ENCODE results near the gene SOX18. TPM values are rescaled to one million over a fixed set of nuclear protein-coding genes. Genes with fewer than 3 reads are reported as not detected.
A peak's percentile ranks its signal among the peaks of the same experiment; 100 is the strongest.

The SOX18 gene
- total RNA-seq, 1 donor from 2014 or later: 0.84 TPM

DNA sequence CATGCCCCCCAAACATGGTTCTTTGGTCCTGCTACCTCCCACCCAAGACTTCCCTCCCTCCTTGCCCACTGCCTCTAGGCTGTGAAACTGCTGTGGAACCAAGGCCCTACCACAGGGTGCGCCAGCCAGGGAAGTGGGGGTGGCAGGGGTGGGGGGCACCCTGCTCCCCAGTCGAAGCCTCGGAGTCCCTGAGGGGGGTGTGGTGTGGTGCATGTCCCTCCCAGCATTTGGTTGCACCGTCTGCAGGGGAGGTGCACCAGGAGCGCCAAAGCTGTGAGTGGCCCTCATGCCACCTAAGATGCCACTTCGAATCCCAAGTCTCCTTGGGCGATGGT, 28.1 kb upstream of the SOX18 start:
- H3K4me1 Mint-ChIP-seq: peaks cover 20% of the 10 kb centered on the region
- intact Hi-C loops (cut with micrococcal nuclease): loop anchor here (5.0 kb wide), 1 partner anchor 555 kb away; the partner anchor contains the start of gene PPDPF
- peak overlapping the region; percentile 90 for H3K27ac Mint-ChIP-seq

DNA sequence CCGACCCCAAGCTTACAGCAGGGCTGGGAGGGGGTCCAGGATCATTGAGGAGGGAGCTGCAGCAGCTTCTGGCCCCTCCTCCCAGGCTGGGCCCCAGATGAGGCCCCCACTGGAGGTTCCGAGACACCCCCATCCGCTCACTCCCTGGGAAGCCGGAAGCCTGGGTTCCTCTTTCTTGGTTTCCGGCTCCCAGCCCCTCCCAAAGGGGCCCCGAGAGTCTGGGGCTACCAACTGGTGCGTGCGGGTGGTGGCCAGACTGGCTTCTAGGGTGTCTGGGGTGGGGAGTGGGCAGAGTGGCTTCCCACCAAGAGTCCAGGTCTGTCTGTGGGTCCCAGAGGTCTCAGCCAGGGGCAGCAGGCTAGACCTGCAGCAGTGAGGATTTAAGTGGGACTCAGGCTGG, 27.7 kb upstream of the SOX18 start:
- DNase-seq: peak; percentile 86
- Mint-ChIP-seq H3K9me3 (no peaks in the 10 kb centered on the region), H3K27ac (peak overlapping the region; percentile 90), H3K4me3 (peak overlapping the region; percentile 95), H3K4me1 (peaks cover 17% of the 10 kb centered on the region), H3K27me3 (peaks cover 5% of the 10 kb centered on the region), H3K36me3 (ENCODE audit: low read depth) (peaks cover 22% of the 10 kb centered on the region)
- intact Hi-C loops (cut with micrococcal nuclease): loop anchor here (5.0 kb wide), 1 partner anchor 555 kb away; the partner anchor contains the start of gene PPDPF

More for the DNA sequence above, 28.1 kb upstream of the SOX18 start:
- H3K36me3 Mint-ChIP-seq (ENCODE audit: low read depth): peaks cover 18% of the 10 kb centered on the region
- H3K27me3 Mint-ChIP-seq: peaks cover 7% of the 10 kb centered on the region
- peak overlapping the region; percentile 95 for H3K4me3 Mint-ChIP-seq
- no peak for DNase-seq
- no peaks in the 10 kb centered on the region for H3K9me3 Mint-ChIP-seq

DNA sequence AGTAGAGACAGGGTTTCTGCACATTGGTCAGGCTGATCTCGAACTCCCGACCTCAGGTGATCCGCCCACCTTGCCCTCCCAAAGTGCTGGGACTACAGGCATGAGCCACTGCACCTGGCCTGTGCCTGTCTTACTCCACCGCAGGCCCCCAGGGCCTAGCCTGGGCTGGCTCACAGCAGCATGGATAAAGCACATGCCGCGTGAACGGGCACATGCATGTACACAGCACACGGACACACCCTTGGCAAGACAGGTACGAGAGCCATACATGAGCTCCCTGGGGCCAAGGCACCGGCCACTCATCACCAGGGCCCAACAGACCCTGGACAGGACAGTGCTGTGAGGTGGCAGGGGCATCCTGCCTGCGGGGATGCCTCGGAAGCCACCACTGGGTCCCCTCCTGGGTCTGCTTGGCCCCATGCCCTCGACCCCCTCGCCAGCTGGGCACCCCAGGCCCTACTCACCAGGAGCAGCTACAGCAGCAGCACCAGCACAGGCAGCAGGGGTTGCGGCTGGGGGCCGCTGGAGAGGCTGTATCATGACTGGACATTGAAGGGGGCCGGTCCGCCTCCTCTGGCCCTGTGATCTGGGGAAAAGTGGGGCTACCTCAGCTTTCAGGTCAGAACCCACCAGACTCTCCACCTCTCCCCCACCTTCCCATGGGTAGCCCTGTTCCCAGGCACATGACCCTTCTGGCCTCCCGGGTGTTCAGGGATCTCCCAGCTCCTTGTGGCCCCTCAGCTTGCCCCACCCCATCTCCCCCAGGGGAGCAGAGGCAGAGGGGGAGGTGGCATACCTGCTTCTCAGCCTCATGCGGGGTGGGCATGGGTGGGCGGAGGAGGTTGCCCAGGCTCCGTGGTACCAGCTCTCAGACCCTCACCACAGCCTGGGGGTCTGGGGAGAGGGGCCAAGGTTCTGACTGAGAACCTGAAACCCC, 26.9 kb upstream of the SOX18 start:
- no peaks in the 10 kb centered on the region for H3K9me3 Mint-ChIP-seq
- no peak for DNase-seq
- intact Hi-C loops (cut with micrococcal nuclease): loop anchor here (5.0 kb wide), 1 partner anchor 554 kb away; the partner anchor contains the start of gene PPDPF
- H3K27me3 Mint-ChIP-seq: no peaks in the 10 kb centered on the region
- H3K27ac Mint-ChIP-seq: no peak overlapping the region
- peak overlapping the region; percentile 95 for H3K4me3 Mint-ChIP-seq
- H3K36me3 Mint-ChIP-seq (ENCODE audit: low read depth): peaks cover 23% of the 10 kb centered on the region
- peaks cover 14% of the 10 kb centered on the region for H3K4me1 Mint-ChIP-seq

DNA sequence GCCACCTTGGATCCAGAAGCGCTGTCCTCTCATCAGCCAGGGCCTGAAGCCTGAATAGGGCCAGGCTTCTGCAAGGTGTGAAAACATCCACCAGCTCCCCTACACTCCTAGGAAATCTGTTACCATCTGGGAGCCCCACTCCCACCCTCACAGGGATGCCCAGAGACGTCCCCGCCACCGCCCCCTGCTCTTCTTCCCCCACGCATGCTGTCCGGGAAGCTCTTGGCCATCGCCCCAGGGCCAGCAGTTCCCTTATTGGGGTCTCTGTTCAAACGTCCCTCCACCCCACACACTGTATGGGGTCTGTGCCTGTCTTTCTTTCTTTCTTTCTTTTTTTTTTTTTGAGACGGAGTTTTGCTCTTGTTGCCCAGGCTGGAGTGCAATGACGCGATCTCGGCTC, 26.1 kb upstream of the SOX18 start:
- Mint-ChIP-seq H3K9me3 (no peaks in the 10 kb centered on the region), H3K27me3 (no peaks in the 10 kb centered on the region), H3K4me1 (peaks cover 12% of the 10 kb centered on the region), H3K36me3 (ENCODE audit: low read depth) (peaks cover 23% of the 10 kb centered on the region), H3K27ac (peak overlapping the region; percentile 41), H3K4me3 (no peak overlapping the region)
- DNase-seq: no peak
- intact Hi-C loops (cut with micrococcal nuclease): loop anchor here (5.0 kb wide), 1 partner anchor 553 kb away; the partner anchor contains the start of gene PPDPF

DNA sequence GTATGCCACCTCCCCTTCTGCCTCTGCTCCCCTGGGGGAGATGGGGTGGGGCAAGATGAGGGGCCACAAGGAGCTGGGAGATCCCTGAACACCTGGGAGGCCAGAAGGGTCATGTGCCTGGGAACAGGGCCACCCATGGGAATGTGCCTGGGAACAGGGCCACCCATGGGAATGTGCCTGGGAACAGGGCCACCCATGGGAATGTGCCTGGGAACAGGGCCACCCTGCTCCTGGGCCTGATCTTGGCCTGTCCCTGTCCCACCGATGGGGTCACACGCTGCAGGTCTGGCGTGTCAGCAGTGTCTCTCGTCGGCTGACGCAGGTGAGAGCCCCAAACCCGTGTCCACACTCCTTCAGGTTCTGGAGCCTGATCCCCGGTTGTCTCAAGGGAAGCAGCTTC, 25.5 kb upstream of the SOX18 start:
- intact Hi-C loops (cut with micrococcal nuclease): loop anchor here (5.0 kb wide), 1 partner anchor 553 kb away; the partner anchor contains the start of gene PPDPF
- H3K4me3 Mint-ChIP-seq: no peak overlapping the region

DNA sequence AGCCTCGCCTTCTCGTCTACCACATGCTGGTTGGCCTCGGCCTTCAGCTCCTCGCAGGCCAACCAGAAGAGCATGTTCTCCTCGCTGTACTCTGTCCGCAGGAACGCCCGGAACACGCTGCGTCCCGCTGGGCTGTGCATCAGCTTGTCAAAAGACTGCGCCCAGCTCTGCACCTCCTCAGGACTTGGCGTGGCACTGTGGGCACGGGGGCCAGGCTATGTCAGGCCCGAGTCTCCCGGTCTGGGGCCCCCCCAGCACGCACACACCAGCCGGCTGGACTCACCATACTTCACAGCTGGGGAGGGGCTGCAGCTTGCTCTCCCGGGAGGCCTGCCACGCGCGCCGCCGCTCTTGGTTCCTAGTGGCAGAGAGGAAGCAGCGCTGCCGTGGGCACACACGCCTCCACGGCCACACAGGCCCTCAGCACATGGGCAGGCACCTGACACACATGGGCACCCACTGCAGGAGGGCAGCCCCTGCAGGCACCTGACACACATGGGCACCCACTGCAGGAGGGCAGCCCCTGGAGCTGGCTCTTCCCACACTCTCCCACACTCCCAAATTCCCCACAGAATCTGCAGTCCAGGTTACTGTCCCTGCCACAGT, 24.8 kb upstream of the SOX18 start:
- Mint-ChIP-seq H3K36me3 (ENCODE audit: low read depth) (peaks cover 23% of the 10 kb centered on the region), H3K4me1 (peaks cover 8% of the 10 kb centered on the region), H3K27ac (no peak overlapping the region), H3K4me3 (no peak overlapping the region), H3K27me3 (no peaks in the 10 kb centered on the region), H3K9me3 (no peaks in the 10 kb centered on the region)
- intact Hi-C loops (cut with micrococcal nuclease): no loop called here
- no peak for DNase-seq

More for the DNA sequence above, 25.5 kb upstream of the SOX18 start:
- DNase-seq: no peak
- Mint-ChIP-seq H3K36me3 (ENCODE audit: low read depth) (peaks cover 23% of the 10 kb centered on the region), H3K4me1 (peaks cover 8% of the 10 kb centered on the region), H3K27ac (peak overlapping the region; percentile 41), H3K27me3 (no peaks in the 10 kb centered on the region), H3K9me3 (no peaks in the 10 kb centered on the region)

DNA sequence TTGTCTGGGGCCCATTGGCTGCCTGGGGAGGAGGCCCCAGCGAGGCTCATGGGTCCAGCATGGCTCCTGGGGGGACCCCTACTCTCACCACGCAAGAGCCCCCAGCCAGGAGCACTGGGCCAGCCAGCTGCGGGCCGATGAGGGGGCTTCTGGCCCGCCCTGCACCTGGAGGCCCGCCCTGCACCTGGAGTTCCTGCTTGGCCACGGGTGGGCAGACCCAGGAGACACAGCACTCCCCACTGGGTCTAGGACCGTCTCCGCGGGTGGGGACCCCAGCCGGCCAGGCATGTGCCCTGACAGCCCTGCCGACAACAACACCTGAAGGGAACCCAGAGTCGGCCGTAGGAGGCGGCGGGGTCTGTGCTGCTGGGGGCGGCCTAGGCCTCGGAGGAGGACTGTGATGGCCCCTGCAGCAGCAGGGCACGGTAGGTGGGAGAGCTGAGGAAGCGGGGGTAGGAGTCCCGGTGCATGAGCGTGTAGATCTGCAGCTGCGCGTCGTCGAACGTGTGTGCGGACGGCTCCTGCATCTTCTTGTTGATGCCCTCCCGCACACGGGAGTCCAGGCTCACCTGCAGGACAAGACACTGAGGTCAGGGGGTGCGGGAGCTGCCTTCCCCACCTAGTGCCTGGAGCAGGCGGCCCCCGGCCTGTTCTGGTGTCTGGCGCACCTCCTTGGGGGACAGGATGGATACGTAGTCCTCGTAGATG, 24.2 kb upstream of the SOX18 start:
- intact Hi-C loops (cut with micrococcal nuclease): no loop called here
- Mint-ChIP-seq H3K4me3 (no peak overlapping the region), H3K27me3 (no peaks in the 10 kb centered on the region), H3K27ac (no peak overlapping the region), H3K4me1 (peaks cover 5% of the 10 kb centered on the region), H3K9me3 (no peaks in the 10 kb centered on the region), H3K36me3 (ENCODE audit: low read depth) (peaks cover 21% of the 10 kb centered on the region)
- DNase-seq: no peak

DNA sequence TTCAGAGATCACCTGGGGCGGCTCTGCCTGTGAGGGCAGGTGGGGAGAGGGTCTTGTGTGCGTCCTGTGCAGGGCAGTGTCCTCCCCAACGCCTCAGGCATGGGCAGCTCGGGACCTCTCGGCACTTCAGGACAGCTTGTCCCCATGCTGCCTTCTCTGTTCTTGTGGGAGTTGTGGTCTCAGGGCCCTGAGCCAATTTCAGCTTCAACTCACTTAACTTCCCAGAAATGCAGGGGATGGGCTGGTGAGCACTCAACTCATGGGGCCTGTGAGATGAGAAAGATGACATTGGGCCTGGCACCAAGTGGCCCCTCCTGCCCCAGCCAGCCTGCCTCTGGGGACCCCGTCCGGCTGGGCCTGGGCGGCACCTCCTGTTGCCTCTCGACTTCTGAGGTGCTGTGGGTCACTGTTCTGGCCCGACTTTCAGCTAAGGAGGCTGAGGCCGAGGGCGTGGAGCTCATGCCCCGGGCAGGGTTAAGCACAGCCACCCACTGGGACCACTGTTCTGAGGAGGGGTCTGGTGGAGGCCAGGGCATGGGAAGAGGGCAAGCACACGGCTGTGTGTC, 23.1 kb upstream of the SOX18 start:
- intact Hi-C loops (cut with micrococcal nuclease): no loop called here
- H3K4me1 Mint-ChIP-seq: peaks cover 7% of the 10 kb centered on the region
- no peak for DNase-seq
- no peaks in the 10 kb centered on the region for H3K27me3 Mint-ChIP-seq
- H3K9me3 Mint-ChIP-seq: no peaks in the 10 kb centered on the region
- H3K4me3 Mint-ChIP-seq: no peak overlapping the region
- peak overlapping the region; percentile 58 for H3K27ac Mint-ChIP-seq
- H3K36me3 Mint-ChIP-seq (ENCODE audit: low read depth): peaks cover 18% of the 10 kb centered on the region

DNA sequence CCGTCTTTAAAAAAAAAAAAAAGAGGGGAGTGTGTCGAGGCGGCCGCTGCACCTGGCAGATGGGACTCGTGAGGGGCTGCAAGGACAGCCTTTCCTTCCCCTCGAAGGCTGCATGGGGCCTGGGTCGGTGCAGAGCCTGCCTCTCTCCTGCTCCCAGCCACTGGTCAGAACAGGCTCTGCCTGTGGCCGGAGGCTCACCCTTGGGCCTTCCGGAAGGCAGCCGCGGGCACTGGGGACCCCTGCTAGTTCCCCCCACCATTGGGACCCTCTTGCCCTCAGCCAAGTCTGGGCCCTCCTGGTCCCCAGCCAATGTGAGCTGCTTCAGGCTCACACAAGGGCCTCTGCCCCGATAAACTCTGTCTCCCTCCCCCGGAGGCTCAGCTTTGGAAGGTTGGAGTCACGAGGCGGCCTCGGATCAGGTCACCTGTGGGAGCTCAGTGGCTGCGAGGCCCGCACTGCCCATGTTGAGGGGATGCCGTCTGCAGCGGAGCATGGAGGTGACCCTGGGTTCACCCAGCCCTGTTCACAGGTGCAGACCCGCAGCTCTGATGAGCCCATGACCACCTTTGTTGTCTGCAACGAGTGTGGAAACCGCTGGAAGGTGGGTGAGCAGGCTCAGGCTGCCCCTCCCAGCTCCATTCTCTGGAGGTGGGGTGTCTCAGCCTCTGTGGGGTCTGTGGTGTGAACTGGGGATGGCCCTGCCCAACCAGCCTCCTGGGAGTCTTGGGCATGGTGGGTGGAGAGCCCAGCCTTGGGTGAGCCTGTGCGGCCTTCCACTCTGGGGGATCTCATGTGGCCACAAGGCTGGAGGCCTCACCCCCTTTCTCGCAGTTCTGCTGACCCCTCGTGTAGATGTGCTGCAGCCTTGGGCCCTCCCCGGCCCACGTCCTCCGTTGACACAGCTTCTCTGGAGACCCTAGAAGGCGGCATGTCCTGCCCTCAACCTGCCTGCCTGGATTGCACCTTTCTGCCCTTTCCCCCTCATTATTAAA, 22.2 kb upstream of the SOX18 start:
- intact Hi-C loops (cut with micrococcal nuclease): no loop called here
- no peak overlapping the region for H3K27ac Mint-ChIP-seq
- no peak for DNase-seq
- no peaks in the 10 kb centered on the region for H3K9me3 Mint-ChIP-seq
- no peaks in the 10 kb centered on the region for H3K27me3 Mint-ChIP-seq
- no peak overlapping the region for H3K4me3 Mint-ChIP-seq
- peaks cover 20% of the 10 kb centered on the region for H3K36me3 Mint-ChIP-seq (ENCODE audit: low read depth)
- H3K4me1 Mint-ChIP-seq: peaks cover 14% of the 10 kb centered on the region

DNA sequence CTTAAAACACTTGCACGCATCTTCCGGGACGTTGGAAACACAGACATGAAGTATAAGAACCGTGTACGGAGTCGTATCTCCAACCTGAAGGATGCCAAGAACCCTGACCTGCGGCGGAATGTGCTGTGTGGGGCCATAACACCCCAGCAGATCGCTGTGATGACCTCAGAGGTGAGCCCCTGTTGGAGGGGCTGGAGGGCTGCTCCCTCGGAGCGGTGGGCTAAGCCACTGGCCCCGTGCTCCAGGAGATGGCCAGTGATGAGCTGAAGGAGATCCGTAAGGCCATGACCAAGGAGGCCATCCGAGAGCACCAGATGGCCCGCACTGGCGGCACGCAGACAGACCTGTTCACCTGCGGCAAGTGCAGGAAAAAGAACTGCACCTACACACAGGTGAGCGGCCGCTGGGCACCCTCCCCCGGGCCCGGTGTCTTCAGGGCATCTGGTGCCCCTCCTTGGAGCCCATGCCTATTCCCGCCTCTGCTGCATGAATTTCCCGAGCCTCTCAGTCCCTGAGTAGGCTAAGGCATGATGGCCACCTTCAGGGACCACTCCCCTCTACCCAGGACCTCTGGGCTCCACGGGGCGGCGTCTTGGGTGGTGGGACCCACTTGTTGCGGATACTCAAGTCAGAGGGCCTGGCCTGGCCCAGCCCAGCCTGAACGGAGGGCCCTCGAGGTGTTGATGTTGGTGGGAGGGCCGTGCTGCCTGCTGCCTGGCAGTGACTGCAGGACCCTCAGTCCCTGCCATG, 21.0 kb upstream of the SOX18 start:
- no peak for DNase-seq
- no peaks in the 10 kb centered on the region for H3K27me3 Mint-ChIP-seq
- intact Hi-C loops (cut with micrococcal nuclease): no loop called here
- H3K4me1 Mint-ChIP-seq: peaks cover 25% of the 10 kb centered on the region
- H3K27ac Mint-ChIP-seq: no peak overlapping the region
- H3K9me3 Mint-ChIP-seq: no peaks in the 10 kb centered on the region
- peaks cover 14% of the 10 kb centered on the region for H3K36me3 Mint-ChIP-seq (ENCODE audit: low read depth)
- no peak overlapping the region for H3K4me3 Mint-ChIP-seq

DNA sequence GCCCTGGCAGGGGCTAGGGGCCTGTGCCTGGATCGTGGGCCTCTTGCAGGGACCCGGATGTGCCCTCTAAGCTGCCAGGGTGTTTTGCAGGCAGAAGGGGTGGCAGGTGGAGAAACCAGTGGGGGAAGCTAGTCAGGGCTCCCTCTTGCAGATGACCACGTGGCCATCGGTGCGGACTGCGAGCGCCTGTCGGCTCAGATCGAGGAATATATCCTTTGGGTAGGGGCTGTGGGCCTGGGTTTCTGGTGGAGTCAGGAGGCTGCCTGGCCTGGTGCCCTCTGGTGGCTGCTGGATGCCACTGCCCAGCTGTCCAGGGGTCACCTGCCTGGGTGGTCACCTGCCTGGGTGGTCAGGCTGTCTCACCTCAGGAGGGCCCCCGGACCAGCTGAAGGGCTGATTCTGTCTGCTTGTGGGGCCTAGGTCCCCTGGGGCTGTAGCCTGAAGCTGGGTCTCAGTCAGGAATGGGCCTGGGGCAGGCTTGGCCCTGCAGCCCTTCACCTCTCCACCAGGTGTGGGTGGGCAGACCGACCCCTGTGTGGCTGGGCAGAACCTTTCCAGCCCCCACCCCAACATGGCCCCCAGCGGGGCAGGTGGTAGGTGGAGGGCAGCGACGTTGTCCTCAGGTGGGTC, 20.3 kb upstream of the SOX18 start:
- intact Hi-C loops (cut with micrococcal nuclease): loop anchor here (10.0 kb wide), 2 partner anchors 205 to 445 kb away; partner anchors contain the start of genes ABHD16B, GMEB2 and TPD52L2
- DNase-seq: peak; percentile 81
- H3K4me1 Mint-ChIP-seq: peaks cover 29% of the 10 kb centered on the region
- H3K36me3 Mint-ChIP-seq (ENCODE audit: low read depth): peaks cover 13% of the 10 kb centered on the region
- H3K27ac Mint-ChIP-seq: no peak overlapping the region
- no peaks in the 10 kb centered on the region for H3K9me3 Mint-ChIP-seq
- H3K4me3 Mint-ChIP-seq: no peak overlapping the region
- H3K27me3 Mint-ChIP-seq: no peaks in the 10 kb centered on the region

DNA sequence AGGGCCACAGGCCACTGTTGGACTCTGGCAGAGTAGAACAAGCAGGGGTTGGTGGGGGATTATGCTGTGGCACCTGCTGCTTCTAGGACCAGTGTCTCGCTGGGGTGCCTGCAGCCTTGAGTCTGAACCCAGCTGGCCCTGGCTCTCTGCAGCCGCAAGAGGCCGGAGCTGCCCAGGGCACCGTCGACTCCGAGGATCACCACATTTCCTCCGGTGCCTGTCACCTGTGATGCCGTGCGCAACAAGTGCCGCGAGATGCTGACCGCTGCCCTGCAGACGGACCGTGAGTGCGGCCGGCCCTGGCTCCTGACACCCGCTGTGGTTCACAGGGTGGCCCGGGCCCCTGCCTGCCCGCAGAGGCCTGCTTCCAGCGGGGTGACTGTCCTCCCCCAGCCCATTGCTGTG, 19.8 kb upstream of the SOX18 start:
- intact Hi-C loops (cut with micrococcal nuclease): loop anchor here (10.0 kb wide), 2 partner anchors 204 to 444 kb away; partner anchors contain the start of genes ABHD16B, GMEB2 and TPD52L2
- Mint-ChIP-seq H3K27me3 (no peaks in the 10 kb centered on the region), H3K4me3 (no peak overlapping the region), H3K36me3 (ENCODE audit: low read depth) (peaks cover 13% of the 10 kb centered on the region), H3K4me1 (peaks cover 34% of the 10 kb centered on the region), H3K9me3 (no peaks in the 10 kb centered on the region), H3K27ac (no peak overlapping the region)
- DNase-seq: no peak

All from activated CD4-positive, alpha-beta T cell treated with anti-CD3 and anti-CD28 coated beads, Interleukin-2, amount 10 ng/mL, durations not matched to agents 24 days and 14 days (primary cell).